GM12892 (cell line): ENCODE measurements around the gene FOXN4.

Experiments used
- POLR2A ChIP-seq: IDR thresholded peaks from 2 replicates; pipeline ENCODE4 v1.6.1; 2011; ENCODE audit warnings: low read depth, low read length, control low read depth
- POLR2AphosphoS5 ChIP-seq: IDR thresholded peaks from 2 replicates; pipeline ENCODE4 v1.6.1; 2011; ENCODE audit warnings: low read depth, low read length, control low read depth
- TAF1 ChIP-seq: IDR thresholded peaks from 2 replicates; pipeline ENCODE4 v1.6.1; 2011; ENCODE audit warnings: low read depth, mild to moderate bottlenecking, control low read depth, low read length, borderline replicate concordance

DNA sequence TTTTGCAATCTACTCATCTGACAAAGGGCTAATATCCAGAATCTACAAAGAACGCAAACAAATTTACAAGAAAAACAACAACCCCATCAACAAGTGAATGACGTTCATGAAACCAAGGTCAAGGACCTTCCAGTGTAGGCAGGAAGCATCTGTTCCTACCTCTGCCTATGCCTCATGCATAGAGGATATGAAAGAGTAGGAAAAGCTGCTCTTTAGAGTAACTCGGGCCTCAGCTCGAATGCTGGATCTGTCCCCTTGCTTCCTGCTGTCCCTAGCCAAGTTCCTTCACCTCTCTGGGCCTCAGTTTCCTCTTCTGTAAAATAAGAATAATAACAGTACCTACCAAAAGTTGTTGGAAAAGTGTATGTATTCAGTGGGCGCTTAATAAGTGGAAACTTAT, 65.0 kb downstream of the FOXN4 start:
- TF ChIP-seq TAF1 (no peak), POLR2A (no peak), POLR2AphosphoS5 (no peak)
